K562 (cell line): ENCODE results near the gene APP. TPM values are rescaled to one million over a fixed set of nuclear protein-coding genes. Genes with fewer than 3 reads are reported as not detected.

Experiments
- KHSRP ChIP-seq: fragments of 450-650 bp; IDR thresholded peaks from 2 replicates; pipeline ENCODE4 v1.6.1; 2017
- MGA ChIP-seq: fragments of 450-650 bp; IDR thresholded peaks from 2 replicates; pipeline ENCODE4 v1.6.1; 2016; ENCODE audit warnings: mild to moderate bottlenecking, moderate library complexity
- PURB ChIP-seq: sonication (generic); formaldehyde crosslinking; IDR thresholded peaks from 2 replicates; pipeline ENCODE4 v1.9.0; 2021; ENCODE audit warnings: low read depth, mild to moderate bottlenecking, missing genetic modification reagents
- THAP12 ChIP-seq: fragments of 250-450 bp; sonication (Bioruptor Pico); IDR thresholded peaks from 2 replicates; pipeline ENCODE4 v1.9.0; 2021; ENCODE audit warnings: mild to moderate bottlenecking, inconsistent platforms
- polyA plus RNA-seq, 8 experiments: library from polyadenylated mRNA; depleted of rRNA in 4 of 8; stranded (reverse) in 5 of 8; unstranded in 3 of 8; fragments of >200 nt; fragmentation: Nextera tagmentation in 2 of 8; fragmentation: Illumina TruSeq in 1 of 8; extraction: Ambion mirVana in 2 of 8; extraction: Trizol in 1 of 8; gene quantifications; 2 replicates each; pipeline versions ENCODE4 v1.2.1 to v1.2.3, GENCODE V29; 2011 to 2014; ENCODE audit warnings: inconsistent platforms in 1 of 8, missing spikeins in 1 of 8
- total RNA-seq, 7 experiments: library from RNA; depleted of rRNA in 6 of 7; stranded (reverse); fragments of >200 nt in 6 of 7; fragmentation: Illumina TruSeq in 2 of 7; extraction: Trizol in 2 of 7; gene quantifications; 2 replicates each; pipeline versions ENCODE4 v1.2.1 to v1.2.3, GENCODE V29; 2011 to 2021; ENCODE audit warnings: low replicate concordance in 1 of 7

Gene APP
- total and polyA plus RNA-seq, 9 of the 15 experiments (the other 6 are each of a cell fraction or from before 2014, with no cell fraction given) = 0.01 to 1.5 (median 0.16) TPM; not detected in 5

DNA sequence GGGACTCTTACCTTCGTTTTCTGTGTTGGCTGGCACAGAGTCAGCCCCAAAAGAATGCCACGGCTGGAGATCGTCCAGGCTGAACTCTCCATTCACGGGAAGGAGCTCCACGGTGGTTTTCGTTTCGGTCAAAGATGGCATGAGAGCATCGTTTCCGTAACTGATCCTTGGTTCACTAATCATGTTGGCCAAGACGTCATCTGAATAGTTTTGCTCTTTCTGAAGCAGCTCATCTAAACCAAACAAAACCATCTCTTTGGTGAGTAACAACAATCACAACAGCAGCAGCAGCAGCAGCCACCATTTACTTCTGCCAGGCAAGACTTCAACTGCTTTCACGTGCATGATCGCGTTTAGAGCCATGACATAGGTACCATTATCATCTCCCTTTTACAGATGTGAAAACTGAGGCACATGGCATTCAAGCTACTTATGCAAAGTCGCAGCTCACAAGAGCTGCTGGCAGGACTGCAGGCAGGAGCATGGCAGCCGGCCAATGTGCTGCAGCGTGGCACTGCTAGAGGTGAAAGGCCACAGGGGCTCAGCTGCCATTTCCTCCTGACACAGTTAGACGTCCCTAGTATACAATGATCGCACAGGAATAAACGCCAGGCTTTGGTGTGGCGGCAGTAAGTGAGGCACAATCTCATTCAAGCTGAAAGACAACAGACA is 258.7 kb downstream of the APP start (continued):
- TF ChIP-seq MGA (no peak), PURB (CRISPR knock-in tag) (no peak), THAP12 (CRISPR knock-in tag) (no peak), KHSRP (no peak)
- TF ChIP-seq, all 486 proteins: peak for 0
